Brain microvascular endothelial cell (primary cell): ENCODE results near the gene TMEM79.

ENCODE experiments used
- DNase-seq: peaks from one replicate; pipeline ENCODE4 v3.0.0-alpha.2; 2020
- H3K27ac ChIP-seq: fragments of 250-450 bp; sonication (Bioruptor Pico); 2 replicates; pipeline ENCODE4 v1.5.1; 2020; ENCODE audit warnings: mild to moderate bottlenecking, moderate library complexity
- H3K27me3 ChIP-seq: fragments of 250-450 bp; sonication (Bioruptor Pico); replicated peaks from 2 replicates; pipeline ENCODE4 v1.5.1; 2020; ENCODE audit warnings: mild to moderate bottlenecking
- H3K36me3 ChIP-seq: fragments of 250-450 bp; sonication (Bioruptor Pico); replicated peaks from 2 replicates; pipeline ENCODE4 v1.5.1; 2020; ENCODE audit warnings: mild to moderate bottlenecking
- H3K4me3 ChIP-seq: 2 replicates; pipeline ENCODE4 v1.5.1; 2011; ENCODE audit warnings: low read depth, mild to moderate bottlenecking, control low read depth, low read length, moderate library complexity
- CTCF ChIP-seq: IDR thresholded peaks from 2 replicates; pipeline ENCODE4 v1.5.1; 2011; ENCODE audit warnings: low read depth, mild to moderate bottlenecking, moderate library complexity, low read length, control low read depth, inconsistent platforms; ENCODE audit errors: missing control alignments
- in situ Hi-C: cut with HindIII; loops from 2 replicates; pipeline ENCODE4 v1.10.0; 2017; ENCODE audit warnings: low sequenced_read_pairs, low pct_ligation_motif_present

TMEM79 gene

GRCh38 chr1:156284112-156284511, at the start of gene TMEM79:
TSS of gene TMEM79 (plus strand) at chr1:156284325. CDS start at chr1:156285227, 902 bp downstream.
- DNase-seq: no peak
- in situ Hi-C loops: no loop called here
- no peaks in the 10 kb centered on the region for H3K27me3 ChIP-seq
- peak within 1 kb of the TSS; percentile 97 for H3K27ac ChIP-seq
- peaks cover 5% of the 10 kb centered on the region for H3K36me3 ChIP-seq
- peak within 1 kb of the TSS; percentile 88 for H3K4me3 ChIP-seq
- TF ChIP-seq CTCF: no peak

GRCh38 chr1:156236164-156236563, 48.0 kb upstream of the TMEM79 start:
- Histone ChIP-seq H3K27ac (no peak overlapping the region), H3K4me3 (no peak overlapping the region), H3K27me3 (no peaks in the 10 kb centered on the region), H3K36me3 (peaks cover 11% of the 10 kb centered on the region)
- no peak for DNase-seq
- in situ Hi-C loops: no loop called here
- TF ChIP-seq CTCF: no peak

- TF ChIP-seq CTCF: no peak
- peaks cover 11% of the 10 kb centered on the region for H3K36me3 ChIP-seq
- H3K4me3 ChIP-seq: no peak overlapping the region
- no peaks in the 10 kb centered on the region for H3K27me3 ChIP-seq
- DNase-seq: no peak
- no peak overlapping the region for H3K27ac ChIP-seq
- in situ Hi-C loops: no loop called here
Measured at GRCh38 chr1:156238248-156238647, 45.9 kb upstream of the TMEM79 start.

- Histone ChIP-seq H3K27me3 (peaks cover 7% of the 10 kb centered on the region), H3K36me3 (peaks cover 6% of the 10 kb centered on the region), H3K27ac (no peak overlapping the region), H3K4me3 (no peak overlapping the region)
- no peak for TF ChIP-seq CTCF
- DNase-seq: peak; percentile 45
- in situ Hi-C loops: no loop called here
Measured at GRCh38 chr1:156241311-156241811, 42.8 kb upstream of the TMEM79 start.

GRCh38 chr1:156241926-156242325, 42.2 kb upstream of the TMEM79 start, which contains the start of gene BGLAP:
TSS of gene BGLAP (plus strand) at chr1:156242184. CDS start at chr1:156242232, 48 bp downstream.
- in situ Hi-C loops: no loop called here
- peaks cover 2% of the 10 kb centered on the region for H3K36me3 ChIP-seq
- TF ChIP-seq CTCF: no peak
- H3K27ac ChIP-seq: no peak within 1 kb of the TSS
- H3K4me3 ChIP-seq: no peak within 1 kb of the TSS
- no peak for DNase-seq
- peaks cover 7% of the 10 kb centered on the region for H3K27me3 ChIP-seq

- H3K27me3 ChIP-seq: peaks cover 7% of the 10 kb centered on the region
- no peak for TF ChIP-seq CTCF
- H3K36me3 ChIP-seq: peaks cover 2% of the 10 kb centered on the region
- no peak overlapping the region for H3K27ac ChIP-seq
- H3K4me3 ChIP-seq: no peak overlapping the region
- DNase-seq: no peak
- in situ Hi-C loops: no loop called here
Measured at GRCh38 chr1:156242738-156243137, 41.4 kb upstream of the TMEM79 start.
